ENCODE measurements around the gene USP49.
A peak's percentile ranks its signal among the peaks of the same experiment; 100 is the strongest.
"Not testable (repeated sequence)": the region's sequence is repeated elsewhere in the genome, so short reads cannot be mapped to it uniquely, and the experiment has no call there.

The USP49 gene

GRCh38 chr6:41811946-41812345 is 83.2 kb downstream of the USP49 start:
- not testable (repeated sequence) for DNase-seq (ENCODE audit: low read depth)

- DNase-seq (ENCODE audit: low read depth) = no peak
Measured at GRCh38 chr6:41811095-41811494, 84.1 kb downstream of the USP49 start.

DNA sequence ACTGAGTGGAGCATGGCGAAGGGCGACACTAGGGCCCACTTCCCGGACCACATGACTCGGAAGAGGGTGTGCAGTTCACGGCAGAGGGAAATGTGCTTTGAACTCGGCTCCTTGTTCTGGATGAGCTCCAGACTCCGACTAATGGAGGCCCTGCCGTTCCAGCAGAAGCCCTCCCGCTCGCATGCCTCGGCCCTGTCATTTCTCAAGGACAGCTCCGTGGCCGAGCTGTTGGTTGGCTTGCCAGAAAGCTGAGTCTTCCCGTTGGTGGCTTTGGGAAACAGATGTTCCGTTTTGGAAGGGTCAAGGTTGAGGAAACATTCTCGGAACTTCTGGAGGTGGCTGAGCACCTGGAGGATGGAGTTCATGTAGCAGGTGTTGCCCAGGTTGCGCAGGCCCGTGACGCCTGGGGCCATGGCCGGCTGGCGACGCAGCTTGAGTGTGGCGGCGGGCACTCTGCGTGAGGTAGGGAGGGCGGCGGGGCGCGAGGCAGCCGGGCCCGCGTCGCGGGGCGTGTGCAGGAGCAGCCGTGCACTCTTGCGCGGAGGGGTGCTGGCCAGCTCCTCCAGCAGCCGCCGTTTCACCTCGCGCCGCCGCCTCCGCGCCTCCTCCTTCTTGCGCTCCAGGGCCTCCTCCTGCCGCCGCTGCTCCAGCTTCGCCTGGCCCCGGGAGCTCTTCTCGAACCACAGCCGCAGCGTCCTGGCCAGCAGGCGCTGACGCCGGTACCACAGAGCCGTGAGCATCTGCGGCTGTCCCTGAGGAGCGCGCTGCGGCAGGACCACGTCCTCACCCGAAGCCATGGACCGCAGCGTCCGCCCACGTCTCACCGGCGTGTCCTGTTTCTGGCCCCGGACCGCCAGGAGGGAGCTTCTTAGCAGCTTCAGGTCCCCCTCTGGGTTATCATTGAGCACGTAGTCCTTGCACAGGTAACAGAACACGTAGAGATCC is 89.1 kb downstream of the USP49 start:
- DNase-seq (ENCODE audit: low read depth) = no peak

GRCh38 chr6:41801380-41801779 is 93.8 kb downstream of the USP49 start:
- no peak for DNase-seq (ENCODE audit: low read depth)

DNA sequence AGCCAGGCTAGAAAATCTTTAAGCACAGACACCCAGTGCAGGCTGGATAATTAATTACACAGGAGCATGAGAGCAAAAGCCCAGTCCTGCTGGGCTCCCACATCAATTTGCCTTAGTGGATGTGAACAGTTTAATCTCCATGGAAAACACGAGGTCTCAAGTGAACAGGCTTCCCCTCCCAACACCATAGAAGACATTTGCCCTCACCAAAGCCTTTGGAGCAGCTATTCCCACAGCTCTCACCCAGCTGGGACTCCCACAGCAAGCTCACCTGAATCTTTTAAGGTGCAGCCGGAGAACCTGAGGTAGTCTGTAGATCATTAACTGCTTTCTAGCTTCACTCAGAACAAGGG is 95.6 kb downstream of the USP49 start:
- DNase-seq (ENCODE audit: low read depth) = no peak

DNA sequence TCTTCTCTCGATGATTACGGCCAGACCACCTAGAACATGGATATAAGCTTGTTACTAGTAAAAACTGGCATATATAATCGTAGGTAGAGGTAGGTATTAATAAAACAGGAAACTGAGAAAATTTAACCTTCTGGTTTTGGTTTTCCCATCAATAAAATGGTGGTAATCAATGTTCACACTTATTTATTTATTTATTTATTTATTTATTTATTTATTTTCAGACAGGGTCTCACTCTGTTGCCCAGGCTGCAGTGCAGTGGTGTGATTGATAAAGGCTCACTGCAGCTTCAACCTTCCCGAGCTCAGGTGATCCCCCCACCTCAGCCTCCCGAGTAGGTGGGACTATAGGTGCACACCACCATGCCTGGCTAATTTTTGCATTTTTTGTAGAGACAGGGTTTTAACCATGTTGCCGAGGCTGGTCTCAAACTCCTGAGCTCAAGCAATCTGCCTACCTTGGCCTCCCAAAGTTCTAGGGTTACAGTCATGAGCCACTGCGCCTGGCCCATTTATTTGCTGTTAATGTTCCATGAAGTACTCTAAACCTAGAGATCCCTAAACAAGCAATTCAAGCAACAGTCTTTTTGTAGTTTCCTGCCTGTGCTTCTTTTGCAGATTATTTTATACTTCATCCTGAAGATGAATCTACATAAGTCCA is 96.1 kb downstream of the USP49 start:
- DNase-seq (ENCODE audit: low read depth) = no peak

DNA sequence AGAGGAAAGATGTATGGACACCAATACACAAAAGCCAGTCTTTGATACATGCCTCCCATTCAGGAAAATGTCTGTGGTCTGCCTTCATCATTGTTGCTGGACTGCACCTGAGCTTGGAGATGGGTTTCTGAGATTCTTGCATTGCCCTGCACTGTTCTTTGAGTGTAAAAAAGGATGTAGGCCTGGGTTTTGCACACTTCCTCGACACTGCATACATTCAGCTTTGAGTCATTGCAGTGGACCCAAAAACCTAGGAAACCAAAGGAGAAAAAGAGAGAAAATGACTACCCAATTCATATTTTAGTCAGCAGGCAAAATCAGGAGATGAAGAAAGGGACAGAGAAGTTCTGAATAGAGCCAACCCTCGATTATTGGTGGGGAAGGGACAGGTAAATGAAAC is 98.7 kb downstream of the USP49 start:
- DNase-seq (ENCODE audit: low read depth) = no peak

DNA sequence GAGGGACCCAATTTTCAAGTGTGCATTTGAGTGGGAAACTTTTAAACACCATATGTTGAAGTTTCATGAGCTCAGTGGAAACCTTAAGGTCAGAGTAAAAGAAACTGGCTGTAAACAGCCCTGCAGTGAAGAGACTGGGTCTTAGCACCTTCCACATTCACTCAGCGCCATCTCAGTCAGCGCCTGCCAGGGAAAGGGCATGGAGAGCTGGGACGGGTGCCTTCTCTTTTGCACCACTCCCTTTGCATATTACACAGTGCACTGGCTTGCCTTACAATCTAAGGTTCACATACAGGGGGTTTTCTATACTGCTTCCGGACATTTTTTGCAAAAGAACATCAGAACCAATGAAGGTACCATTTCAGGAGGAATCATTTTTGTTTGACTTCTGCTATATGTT is 103.2 kb downstream of the USP49 start:
- DNase-seq (ENCODE audit: low read depth) = no peak

GRCh38 chr6:41791305-41791704 is 103.9 kb downstream of the USP49 start:
- no peak for DNase-seq (ENCODE audit: low read depth)

- DNase-seq (ENCODE audit: low read depth) = no peak
Measured at GRCh38 chr6:41790045-41790444, 105.1 kb downstream of the USP49 start.

DNA sequence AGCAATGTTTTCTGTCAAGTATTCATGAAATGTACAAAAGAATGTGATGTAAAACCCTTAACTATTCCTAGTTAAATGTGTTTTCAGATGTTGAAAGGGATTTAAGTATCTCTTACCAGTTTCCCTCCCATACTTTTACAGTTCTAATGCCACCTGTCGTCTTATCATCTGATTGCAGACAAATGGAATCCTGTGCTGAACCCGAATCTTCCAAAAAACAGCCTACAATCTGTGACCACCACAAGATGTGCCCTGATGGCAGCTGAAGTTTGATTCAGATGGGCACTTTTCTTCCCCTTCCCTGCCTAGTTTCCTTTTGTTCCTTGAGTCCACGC is 105.8 kb downstream of the USP49 start:
- no peak for DNase-seq (ENCODE audit: low read depth)

DNA sequence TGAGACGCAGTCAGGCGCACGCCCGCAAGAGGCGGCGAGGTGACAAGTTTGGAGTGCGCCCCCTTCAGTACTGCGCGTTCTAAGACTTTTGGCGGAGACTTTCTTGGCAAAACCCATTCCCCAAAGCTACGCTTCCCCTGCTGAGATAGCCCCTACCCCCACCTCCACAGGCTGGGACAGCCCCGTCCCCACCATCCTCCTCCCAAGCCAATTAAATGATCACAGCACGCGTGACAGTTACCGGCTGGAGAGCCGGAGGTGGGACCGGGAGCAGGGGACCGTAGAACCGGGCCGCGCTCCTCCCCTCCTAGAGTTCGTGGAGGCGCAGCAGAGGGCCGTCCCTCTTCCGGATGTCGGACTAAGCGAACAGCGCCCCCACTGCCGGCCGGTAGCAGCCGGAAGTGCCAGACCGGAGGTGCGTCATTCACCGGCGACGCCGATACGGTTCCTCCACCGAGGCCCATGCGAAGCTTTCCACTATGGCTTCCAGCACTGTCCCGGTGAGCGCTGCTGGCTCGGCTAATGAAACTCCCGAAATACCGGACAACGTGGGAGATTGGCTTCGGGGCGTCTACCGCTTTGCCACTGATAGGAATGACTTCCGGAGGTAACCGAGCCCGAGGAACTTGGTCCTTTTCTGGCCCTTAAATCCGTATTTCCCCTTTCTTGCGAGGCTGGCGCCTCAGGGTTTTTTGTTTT is 107.8 kb downstream of the USP49 start, which contains the start of gene TOMM6:
TSS of gene TOMM6 (plus strand) at position 476 of the 699 bp plus-strand sequence. CDS start at position 480, 4 bp downstream.
- DNase-seq (ENCODE audit: low read depth) = peak; percentile 80

- DNase-seq (ENCODE audit: low read depth) = peak; percentile 13
Measured at GRCh38 chr6:41786451-41787218, 108.5 kb downstream of the USP49 start.

GRCh38 chr6:41785689-41786450 is 109.3 kb downstream of the USP49 start:
- no peak for DNase-seq (ENCODE audit: low read depth)

DNA sequence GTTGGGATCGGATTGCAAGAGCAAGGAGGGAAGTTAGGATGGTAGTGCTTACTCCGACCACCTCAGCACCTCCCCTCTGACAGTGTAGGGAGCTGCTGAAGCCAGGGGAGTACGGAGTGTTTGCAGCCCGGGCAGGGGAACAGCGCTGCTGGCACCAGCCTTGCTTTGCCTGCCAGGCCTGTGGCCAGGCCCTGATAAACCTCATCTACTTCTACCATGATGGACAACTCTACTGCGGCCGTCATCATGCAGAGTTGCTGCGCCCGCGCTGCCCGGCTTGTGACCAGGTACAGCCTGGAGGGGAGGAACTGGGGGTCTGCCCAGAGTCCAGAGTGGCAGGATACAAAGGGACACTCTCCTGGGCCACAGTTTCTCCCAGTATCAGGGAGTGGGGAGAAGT is 109.9 kb downstream of the USP49 start:
- DNase-seq (ENCODE audit: low read depth) = no peak

DNA sequence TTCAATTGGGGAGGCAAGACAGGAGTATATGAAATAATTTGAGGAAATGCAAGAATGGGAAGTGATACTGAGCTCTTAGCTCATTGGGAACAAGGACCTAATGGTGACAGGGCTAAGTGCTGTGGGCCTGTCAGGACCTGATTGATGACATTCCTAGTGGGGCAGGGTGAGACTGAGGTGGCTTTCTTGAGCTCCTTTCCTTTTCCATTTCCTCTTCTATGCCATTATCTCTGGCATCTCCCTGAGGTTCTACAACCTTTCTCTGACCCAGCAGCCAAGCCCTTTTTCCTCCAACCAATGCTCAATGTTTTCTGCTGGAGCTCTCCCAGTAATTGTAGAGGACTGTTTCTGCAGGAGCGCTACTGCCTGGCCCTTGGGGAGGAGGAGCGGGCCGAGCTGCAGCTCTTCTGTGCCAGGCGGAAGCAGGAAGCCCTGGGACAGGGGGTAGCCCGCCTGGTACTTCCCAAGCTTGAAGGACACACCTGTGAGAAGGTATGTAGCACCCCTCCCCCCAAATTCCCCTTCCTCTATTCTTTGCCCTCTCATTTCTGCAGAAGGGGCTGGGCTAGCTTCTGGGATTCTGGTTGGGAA is 110.5 kb downstream of the USP49 start:
- DNase-seq (ENCODE audit: low read depth) = no peak

DNA sequence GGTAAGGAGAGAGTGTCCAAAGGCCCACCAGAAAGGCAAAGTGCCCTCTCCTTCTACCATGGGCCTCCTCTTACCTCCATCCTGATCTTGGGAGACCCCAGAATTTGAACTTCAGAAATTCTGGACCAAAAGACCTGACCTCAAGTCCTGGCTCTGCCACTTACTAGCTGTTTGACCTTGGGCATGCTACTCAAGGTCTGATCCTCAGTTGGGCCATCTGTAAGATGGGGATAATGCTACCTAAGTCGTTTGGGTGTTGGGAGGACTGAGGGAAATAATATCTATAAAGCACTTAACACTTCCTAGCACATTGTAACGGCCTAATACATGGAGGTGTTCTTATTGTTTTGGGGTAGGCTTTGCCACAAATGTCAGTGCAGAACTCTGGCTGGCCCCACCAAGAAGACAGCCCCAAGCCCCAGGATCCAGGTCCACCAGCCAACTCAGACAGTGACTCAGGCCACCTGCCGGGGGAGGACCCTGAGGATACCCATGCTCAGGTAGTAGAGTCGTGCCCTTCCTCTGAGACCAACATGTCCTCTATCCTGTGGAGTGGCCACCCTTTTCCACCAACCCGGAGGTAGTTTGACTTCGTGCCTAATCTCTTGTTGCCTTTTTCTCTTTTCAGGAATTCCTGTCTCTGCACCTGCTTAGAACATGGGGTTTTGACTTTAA is 111.9 kb downstream of the USP49 start:
- DNase-seq (ENCODE audit: low read depth) = no peak

- no peak for DNase-seq (ENCODE audit: low read depth)
Measured at GRCh38 chr6:41781366-41781730, 113.8 kb downstream of the USP49 start.

DNA sequence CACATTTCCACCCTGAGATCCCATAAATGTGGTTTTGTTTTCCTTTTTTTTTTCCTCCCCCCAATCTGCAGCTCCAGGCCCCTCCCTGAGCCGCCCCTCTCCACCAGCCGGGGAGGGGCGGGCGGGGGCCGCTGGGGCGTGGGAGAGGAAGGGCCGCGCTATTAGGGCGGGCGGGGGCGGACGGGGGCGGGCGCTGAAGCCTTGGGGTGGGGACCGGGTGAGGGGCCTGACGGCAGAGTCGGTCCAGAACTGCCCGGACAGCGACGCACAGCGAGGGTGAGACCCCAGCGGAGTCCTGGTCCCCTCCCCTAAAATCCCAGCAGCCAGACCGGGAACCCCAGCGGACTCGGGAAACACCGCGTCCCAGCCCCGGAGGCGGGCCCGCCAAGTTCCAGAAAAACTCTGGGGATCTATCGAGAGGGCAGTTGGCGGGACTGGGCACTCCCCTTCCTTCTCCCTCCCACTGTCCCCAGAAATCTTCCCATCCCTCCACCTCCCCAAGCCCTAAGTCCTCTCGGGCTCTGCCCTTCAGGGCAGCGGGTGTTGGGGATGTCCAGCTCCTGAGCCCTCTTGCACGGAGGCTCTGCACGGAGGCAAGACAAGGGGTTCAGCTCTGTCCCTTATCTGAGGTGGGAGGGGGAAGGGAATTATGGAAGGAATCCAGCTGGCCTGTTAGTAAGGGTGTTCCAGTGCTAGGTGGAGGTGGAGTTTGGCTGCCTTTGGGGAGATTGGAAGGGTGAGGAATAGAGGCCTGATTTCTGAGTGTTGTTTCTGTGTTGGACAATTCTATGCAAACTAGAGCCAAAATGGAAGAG is 114.4 kb downstream of the USP49 start, which contains the start of gene PRICKLE4:
TSS of gene PRICKLE4 (plus strand) at position 232 of the 815 bp plus-strand sequence. CDS start 2,692 bp downstream, outside the sequence.
- DNase-seq (ENCODE audit: low read depth) = no peak

Measured in HS-5 (cell line).